Measurements from ENCODE around the gene MAGI1.
"Not testable (repeated sequence)": the region's sequence is repeated elsewhere in the genome, so short reads cannot be mapped to it uniquely, and the experiment has no call there.

MAGI1 gene

DNA sequence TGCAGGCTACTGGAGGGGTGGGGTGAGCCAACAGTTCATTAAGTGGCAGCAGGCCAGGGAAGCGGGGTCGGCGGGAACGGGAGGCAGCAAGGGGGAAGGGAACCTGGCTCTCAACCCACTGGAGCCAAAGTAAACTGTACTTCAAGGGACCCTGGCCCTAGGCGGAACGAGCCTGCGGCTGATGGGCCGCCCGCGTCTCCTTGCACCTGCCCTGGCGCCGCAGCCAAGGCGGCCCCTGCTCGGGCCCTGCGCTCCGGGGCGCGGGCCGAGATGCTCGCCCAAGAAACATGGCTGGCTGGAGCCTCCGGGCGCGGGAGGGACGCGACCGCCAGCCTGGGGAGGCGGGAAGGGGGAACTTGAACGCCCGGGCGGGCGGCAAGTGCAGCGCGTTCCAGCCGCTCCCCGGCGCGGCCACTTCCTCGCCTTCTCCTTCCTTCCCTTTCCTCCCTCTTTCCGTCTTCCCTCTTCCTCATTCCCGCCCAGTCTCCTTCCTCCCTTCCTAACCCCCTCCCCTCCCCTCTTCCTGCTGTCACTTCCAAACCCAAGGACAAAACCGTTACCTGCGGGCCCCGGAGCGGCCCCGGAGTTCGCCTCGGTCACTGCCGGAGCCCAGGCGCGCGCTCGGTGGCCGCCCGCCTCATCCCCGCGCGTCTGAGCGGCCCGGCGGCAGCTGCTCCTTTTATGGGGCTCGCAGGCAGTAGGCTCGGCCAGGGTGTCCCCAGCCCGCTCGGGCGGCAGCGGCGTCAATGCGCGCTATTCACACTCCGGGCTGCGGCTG lies 489.7 kb downstream of the MAGI1 start:
- DNase-seq = no peak

DNA sequence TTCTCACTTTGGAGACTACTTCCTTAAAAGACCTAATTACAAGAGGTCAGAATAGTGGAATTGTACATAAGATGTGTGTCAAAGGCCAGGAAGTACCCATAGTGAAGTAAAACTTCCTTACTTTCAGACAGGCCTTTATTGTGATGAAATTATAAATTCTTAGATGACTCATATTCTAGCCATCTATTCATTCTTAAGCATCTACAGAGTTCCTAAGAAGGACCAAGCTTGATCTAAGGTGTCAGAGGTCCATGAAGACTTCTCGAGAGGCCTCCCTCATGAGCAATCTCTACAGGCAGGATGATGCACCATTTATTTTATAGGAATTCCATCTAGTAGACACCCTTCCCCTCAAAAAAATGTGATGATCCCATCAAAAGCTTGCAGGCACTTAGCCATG lies 493.3 kb downstream of the MAGI1 start:
- DNase-seq = peak; percentile 42

- not testable (repeated sequence) for DNase-seq
Measured at GRCh38 chr3:65543391-65543790, 495.3 kb downstream of the MAGI1 start.

DNA sequence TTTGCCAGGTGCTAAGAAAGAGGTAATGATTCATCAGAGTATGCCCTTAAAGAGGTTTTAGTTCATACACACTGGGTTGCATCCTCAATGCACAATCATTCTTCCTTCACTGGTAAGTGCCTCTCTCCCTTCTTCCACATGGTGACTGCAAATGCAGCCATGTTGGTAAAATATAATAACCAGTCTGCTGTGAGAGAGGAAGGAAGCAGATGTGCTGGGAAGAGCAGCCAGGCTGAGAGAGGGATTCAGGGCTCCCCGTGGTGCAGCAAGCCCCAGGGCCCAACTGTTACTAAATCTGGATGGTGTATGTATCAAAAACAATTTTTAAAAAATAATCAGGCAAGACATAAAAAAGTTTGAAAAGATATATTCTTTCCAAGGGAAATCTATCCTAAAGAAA lies 498.1 kb downstream of the MAGI1 start:
- DNase-seq = no peak

- DNase-seq = no peak
Measured at GRCh38 chr3:65539616-65540015, 499.1 kb downstream of the MAGI1 start.

- no peak for DNase-seq
Measured at GRCh38 chr3:65538101-65538500, 500.6 kb downstream of the MAGI1 start.

GRCh38 chr3:65537109-65537508 lies 501.6 kb downstream of the MAGI1 start:
- no peak for DNase-seq

- DNase-seq = no peak
Measured at GRCh38 chr3:65535260-65535659, 503.5 kb downstream of the MAGI1 start.

GRCh38 chr3:65534805-65535204 lies 503.9 kb downstream of the MAGI1 start:
- DNase-seq = no peak

DNA sequence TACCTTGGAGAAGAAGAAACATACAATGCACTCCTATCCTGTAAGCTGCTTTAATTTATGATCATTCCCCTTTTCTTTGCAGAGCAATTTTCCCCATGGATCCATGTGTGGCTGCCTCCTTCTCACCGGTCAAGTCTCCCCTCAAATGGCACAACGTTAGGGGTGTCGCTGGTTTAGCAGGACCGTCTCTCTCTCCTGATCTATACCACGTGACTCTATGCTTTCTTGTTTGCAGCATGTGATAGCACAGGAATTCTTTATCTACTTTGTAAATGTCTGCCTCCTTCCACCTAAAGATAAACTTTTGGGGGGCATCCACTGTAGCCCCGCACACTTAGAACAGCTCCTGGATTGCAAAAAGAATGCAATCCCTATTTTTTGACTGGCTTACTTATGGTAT lies 506.0 kb downstream of the MAGI1 start:
- no peak for DNase-seq

DNA sequence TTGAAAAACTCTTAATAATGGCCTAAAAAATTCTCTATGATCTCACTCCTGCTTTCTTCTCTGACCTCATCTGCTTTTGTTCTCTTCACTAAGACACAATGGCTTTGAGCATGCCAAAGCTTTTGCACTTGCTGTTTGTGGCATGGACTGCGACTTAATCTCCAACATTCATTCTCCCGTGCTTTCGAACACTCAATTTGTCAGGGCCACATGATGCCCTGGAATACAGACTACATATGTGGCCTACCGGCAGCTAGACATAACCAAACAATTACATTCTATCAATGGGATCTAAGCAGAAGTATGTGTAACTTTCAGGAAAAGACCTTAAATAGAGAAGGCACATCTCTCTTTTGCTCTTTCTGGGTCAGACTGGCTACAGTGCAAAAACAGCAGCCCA lies 506.5 kb downstream of the MAGI1 start:
- no peak for DNase-seq

GRCh38 chr3:65531499-65531898 lies 507.2 kb downstream of the MAGI1 start:
- DNase-seq = no peak

GRCh38 chr3:65526656-65527055 lies 512.1 kb downstream of the MAGI1 start:
- DNase-seq = peak; percentile 48

DNA sequence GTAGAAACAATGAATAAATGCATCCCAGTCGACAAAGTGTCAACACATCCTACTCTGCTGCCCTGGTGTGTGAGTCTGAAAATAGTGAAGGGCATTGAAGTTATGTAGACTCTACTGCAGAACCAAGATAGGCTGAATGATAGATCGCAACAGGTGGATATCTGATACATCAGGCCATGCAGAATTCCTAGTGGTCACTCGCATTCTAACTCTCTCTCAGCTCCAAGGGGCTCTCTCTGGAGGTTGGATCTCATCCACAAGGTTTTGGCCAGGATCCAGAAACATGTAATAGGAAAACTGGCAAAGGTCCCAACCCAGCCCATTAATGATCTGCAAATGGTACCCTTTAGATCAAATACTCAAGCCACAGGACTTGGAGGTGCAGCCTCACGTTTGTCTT lies 514.1 kb downstream of the MAGI1 start:
- DNase-seq = no peak

DNA sequence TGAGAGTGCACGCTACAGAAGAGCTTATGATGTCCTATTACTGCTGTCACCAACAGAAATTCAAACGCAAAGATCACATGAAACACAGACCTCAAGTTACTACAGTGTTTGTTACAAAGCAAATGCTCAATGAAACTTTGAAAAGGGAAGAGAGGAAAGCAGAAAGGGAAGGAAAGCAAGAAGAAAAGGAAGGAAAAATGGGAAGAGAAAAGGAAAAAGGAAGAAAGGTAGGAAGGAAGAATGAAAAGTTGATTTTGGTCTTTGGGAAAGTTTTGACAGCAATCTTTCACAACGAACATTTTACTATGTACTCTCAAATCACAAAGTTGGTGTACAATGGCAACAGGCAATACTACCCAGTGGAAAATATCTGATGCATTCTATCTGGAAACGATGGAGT lies 514.8 kb downstream of the MAGI1 start:
- DNase-seq = no peak

DNA sequence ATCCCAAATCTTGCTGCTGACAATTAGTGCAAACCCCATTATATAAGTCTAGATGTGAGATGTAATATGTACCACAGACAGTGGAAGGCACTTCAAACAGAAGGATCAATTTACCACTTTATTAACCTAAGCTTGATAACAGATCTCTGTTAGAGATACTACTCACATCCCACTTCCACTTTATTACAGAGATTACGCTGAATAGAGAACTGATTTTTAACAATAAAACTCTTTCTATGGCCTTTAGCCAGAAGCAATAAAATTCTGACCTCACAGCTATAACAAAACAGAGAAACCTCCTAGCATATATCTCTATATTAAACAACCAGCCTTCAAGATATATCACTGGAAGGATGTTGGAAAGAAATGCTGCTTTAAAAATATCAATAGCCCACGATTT lies 517.7 kb downstream of the MAGI1 start:
- DNase-seq = no peak

DNA sequence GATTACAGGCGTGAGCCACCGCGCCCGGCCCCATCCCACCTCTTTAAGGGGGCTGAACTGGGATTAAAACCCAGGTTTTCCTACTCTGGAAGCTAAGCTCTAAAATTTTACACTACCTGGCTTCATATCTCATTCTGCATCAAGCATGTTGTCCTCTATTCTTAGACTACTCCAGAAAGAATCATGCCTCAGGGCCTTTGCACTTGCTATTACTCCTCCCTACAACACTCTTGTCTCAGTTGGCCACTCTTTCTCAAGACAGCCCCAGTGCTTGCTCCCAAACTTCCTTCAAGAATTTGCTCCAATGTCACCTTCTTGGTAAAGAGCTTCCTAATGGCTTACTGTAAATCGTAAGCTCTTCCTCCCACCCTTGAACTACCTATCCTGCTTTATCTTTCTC lies 521.7 kb downstream of the MAGI1 start:
- DNase-seq = no peak

GRCh38 chr3:65514317-65514716 lies 524.4 kb downstream of the MAGI1 start:
- not testable (repeated sequence) for DNase-seq

DNA sequence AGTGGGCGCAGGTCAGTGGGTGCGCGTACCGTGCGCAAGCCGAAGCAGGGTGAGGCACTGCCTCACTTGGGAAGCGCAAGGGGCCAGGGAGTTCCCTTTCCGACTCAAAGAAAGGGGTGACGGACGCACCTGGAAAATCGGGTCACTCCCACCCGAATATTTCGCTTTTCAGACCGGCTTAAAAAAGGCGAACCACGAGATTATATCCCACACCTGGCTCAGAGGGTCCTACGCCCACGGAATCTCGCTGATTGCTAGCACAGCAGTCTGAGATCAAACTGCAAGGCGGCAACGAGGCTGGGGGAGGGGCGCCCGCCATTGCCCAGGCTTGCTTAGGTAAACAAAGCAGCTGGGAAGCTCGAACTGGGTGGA lies 529.3 kb downstream of the MAGI1 start:
- not testable (repeated sequence) for DNase-seq

- no peak for DNase-seq
Measured at GRCh38 chr3:65508750-65509422, 529.8 kb downstream of the MAGI1 start.

DNA sequence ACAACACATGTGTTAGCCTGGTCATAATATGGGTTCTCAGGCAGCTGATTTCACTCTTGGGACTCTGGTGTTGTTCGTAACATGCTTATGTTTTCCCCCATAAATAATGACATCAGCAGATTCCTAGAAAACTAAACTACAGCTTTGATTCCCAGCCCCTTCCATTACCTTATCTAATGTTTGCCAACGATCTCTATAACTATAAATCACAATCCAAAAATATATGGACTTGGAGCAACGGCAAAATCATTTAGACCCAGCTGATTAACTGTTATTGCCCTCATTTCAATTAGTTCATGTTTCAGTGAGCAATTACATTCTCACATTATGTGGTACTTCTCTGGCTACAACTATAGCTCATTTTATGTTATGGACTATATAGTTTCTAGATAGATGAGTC lies 531.3 kb downstream of the MAGI1 start:
- no peak for DNase-seq

GRCh38 chr3:65503776-65504175 lies 534.9 kb downstream of the MAGI1 start:
- no peak for DNase-seq

GRCh38 chr3:65502526-65502925 lies 536.2 kb downstream of the MAGI1 start:
- DNase-seq = no peak

DNA sequence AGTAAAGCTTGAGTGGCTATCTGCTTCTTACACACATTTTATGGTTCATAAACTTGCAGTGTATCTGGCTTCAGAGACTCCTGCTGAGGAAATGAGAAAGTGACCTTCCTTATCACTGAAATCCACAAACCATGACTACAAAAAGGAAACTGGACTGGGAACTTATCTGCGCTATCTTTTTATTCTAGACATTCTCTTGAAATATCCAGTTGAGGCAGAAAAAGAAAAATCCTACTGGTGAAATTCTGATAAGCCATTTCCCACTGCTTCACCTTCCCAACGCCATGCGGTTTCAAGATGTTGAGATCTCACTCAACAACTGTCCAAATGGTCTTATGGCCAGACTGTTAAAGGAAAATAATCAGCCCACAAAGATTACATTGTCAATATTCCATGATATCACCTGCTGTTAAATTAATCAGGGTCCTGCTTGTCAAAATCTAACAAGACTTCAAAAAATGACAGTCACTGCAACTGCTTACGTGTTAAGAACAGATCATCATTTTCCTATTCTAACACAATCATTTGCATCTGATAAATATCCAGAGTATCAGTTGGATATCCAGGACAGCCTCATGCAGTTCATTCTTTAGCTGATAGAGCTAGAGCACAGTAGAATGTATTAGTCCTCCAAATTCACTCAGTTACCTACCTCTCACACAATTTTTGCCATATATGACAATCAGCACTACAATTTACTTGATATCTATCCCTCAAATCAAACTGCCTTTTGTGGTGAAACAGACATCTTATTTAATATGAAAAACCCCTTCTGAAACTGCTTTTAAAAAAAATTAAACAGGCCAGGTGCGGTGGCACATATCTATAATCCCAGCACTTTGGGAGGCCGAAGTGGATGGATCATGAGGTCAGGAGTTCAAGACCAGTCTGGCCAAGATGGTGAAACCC lies 538.1 kb downstream of the MAGI1 start:
- peak; percentile 19 for DNase-seq
